Measurements from ENCODE around the gene ZNF438. TPM values are rescaled to one million over a fixed set of nuclear protein-coding genes. Genes with fewer than 3 reads are reported as not detected.

ZNF438 gene
- total RNA-seq, 4 donors from 2014 or later, result 2.9 to 9.3 (median 5.9) TPM

GRCh38 chr10:30898964-30899363 lies 132.7 kb downstream of the ZNF438 start:
- 93 to 100% methylated on average over 1 of the region's 1 CpG for WGBS, 2 donors
- intact Hi-C loops (cut with DNase I), result no loop called here
- Histone ChIP-seq H3K27me3 (no peaks in the 10 kb centered on the region), H3K36me3 (peaks cover 0 to 24% (median 0%) of the 10 kb centered on the region in 3 donors), H3K4me1 (no peaks in the 10 kb centered on the region), H3K9me3 (no peaks in the 10 kb centered on the region), H3K4me3 (no peak overlapping the region), H3K27ac (no peak overlapping the region)
- TF ChIP-seq POLR2A (IDR thresholded peaks at IDR 0.05) (no peak), CTCF (IDR thresholded peaks at IDR 0.05) (no peak)
- DNase-seq, result no peak

- no peak overlapping the region for H3K27ac ChIP-seq
- no peaks in the 10 kb centered on the region for H3K9me3 ChIP-seq
- DNase-seq, result no peak
- H3K36me3 ChIP-seq, result peaks cover 0 to 16% (median 0%) of the 10 kb centered on the region in 3 donors
- intact Hi-C loops (cut with DNase I), result no loop called here
- WGBS, 2 donors, result 82 to 91% methylated on average over 1 of the region's 1 CpG
- H3K27me3 ChIP-seq, result no peaks in the 10 kb centered on the region
- H3K4me1 ChIP-seq, result no peaks in the 10 kb centered on the region
- TF ChIP-seq POLR2A (IDR thresholded peaks at IDR 0.05) (no peak), CTCF (IDR thresholded peaks at IDR 0.05) (no peak)
- no peak overlapping the region for H3K4me3 ChIP-seq
Observed at GRCh38 chr10:30897547-30897946, 134.1 kb downstream of the ZNF438 start.

GRCh38 chr10:30897048-30897447 lies 134.6 kb downstream of the ZNF438 start:
- TF ChIP-seq CTCF (IDR thresholded peaks at IDR 0.05), result no peak
- no peak for TF ChIP-seq POLR2A (IDR thresholded peaks at IDR 0.05)
- no peak overlapping the region for H3K27ac ChIP-seq
- DNase-seq, result no peak

GRCh38 chr10:30894221-30894620 lies 137.4 kb downstream of the ZNF438 start:
- Histone ChIP-seq H3K4me1 (no peaks in the 10 kb centered on the region), H3K36me3 (no peaks in the 10 kb centered on the region), H3K4me3 (no peak overlapping the region), H3K9me3 (no peaks in the 10 kb centered on the region), H3K27me3 (no peaks in the 10 kb centered on the region), H3K27ac (no peak overlapping the region)
- TF ChIP-seq POLR2A (IDR thresholded peaks at IDR 0.05) (no peak), CTCF (IDR thresholded peaks at IDR 0.05) (no peak)
- DNase-seq, result no peak
- intact Hi-C loops (cut with DNase I), result no loop called here
- WGBS, 2 donors, result 74 to 75% methylated on average over 5 of the region's 5 CpGs

More at GRCh38 chr10:30897048-30897447, 134.6 kb downstream of the ZNF438 start:
- Histone ChIP-seq H3K27me3 (no peaks in the 10 kb centered on the region), H3K4me1 (no peaks in the 10 kb centered on the region), H3K4me3 (no peak overlapping the region), H3K36me3 (peaks cover 0 to 11% (median 0%) of the 10 kb centered on the region in 3 donors), H3K9me3 (no peaks in the 10 kb centered on the region)
- intact Hi-C loops (cut with DNase I), result no loop called here

- TF ChIP-seq CTCF (IDR thresholded peaks at IDR 0.05), result no peak
- TF ChIP-seq POLR2A (IDR thresholded peaks at IDR 0.05), result no peak
- Histone ChIP-seq H3K27me3 (no peaks in the 10 kb centered on the region), H3K9me3 (no peaks in the 10 kb centered on the region), H3K27ac (no peak overlapping the region), H3K36me3 (no peaks in the 10 kb centered on the region), H3K4me1 (no peaks in the 10 kb centered on the region), H3K4me3 (no peak overlapping the region)
- WGBS, 2 donors, result 63 to 71% methylated on average over 1 of the region's 1 CpG
- DNase-seq, result no peak
- intact Hi-C loops (cut with DNase I), result no loop called here
Observed at GRCh38 chr10:30893208-30893607, 138.5 kb downstream of the ZNF438 start.
